HG03565 (cell line): ENCODE measurements around the gene FOXK2.
"Not testable (repeated sequence)": the region's sequence is repeated elsewhere in the genome, so short reads cannot be mapped to it uniquely, and the experiment has no call there.

Experiments used
- ATAC-seq: cut with Tn5 transposase; IDR thresholded peaks from one replicate; pipeline ENCODE4 v1.9.1; 2021; ENCODE audit warnings: mild to moderate bottlenecking, moderate library complexity; ENCODE audit not compliant: unreplicated experiment

Gene FOXK2

GRCh38 chr17:82528484-82529265 is 9.1 kb downstream of the FOXK2 start:
- ATAC-seq = no peak

GRCh38 chr17:82529914-82530300 is 10.4 kb downstream of the FOXK2 start:
- ATAC-seq = no peak

DNA sequence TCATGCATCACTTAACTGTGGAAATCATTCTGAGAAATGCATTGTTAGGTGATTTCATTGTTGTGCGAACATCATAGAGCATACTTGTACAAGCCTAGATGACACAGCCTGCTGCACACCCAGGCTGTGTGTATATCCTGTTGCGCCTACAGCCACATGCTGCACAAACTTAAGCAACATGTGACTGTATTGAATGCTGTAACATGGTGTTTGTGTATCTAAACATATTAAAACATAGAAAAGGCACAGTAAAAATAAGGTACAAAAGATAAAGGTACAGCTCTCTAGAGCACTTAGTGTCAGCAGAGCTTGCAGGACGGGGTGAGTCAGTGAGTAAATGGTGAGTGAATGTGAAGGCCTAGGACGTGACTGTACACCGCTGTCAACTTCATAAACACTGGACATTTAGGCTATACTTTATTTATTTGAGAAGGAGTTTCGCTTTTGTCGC is 11.9 kb downstream of the FOXK2 start:
- ATAC-seq = no peak

DNA sequence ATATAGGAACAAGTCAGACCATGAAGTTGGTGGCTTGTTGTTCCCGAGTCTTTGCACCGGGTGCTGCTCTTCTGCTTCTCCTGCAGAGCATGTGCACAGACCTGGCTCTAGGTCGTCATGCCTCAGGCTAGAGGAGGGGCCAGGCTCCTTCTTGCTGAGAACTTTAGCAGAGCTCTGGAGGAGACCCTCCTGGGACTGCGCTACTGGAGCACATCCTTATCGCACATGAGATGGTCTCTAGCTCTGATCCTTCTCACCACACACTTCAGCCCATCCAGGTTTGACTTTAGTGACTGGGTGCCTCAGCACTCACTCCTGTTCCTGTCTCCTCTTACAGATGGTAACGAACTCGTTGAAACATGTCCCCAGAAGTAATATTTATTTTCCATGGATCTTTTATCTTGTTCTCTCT is 14.9 kb downstream of the FOXK2 start:
- ATAC-seq = no peak

- no peak for ATAC-seq
Measured at GRCh38 chr17:82536512-82537201, 17.1 kb downstream of the FOXK2 start.

GRCh38 chr17:82537228-82537627 is 17.7 kb downstream of the FOXK2 start:
- ATAC-seq = not testable (repeated sequence)

DNA sequence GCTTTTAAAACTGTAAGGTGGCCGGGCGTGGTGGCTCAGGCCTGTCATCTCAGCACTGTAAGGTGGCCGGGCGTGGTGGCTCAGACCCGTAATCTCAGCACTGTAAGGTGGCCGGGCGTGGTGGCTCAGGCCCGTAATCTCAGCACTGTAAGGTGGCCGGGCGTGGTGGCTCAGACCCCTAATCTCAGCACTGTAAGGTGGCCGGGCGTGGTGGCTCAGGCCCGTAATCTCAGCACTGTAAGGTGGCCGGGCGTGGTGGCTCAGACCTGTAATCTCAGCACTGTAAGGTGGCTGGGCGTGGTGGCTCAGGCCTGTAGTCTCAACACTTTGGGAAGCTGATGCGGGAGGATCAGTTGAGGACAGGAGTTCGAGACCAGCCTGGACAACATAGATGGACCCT is 19.5 kb downstream of the FOXK2 start:
- ATAC-seq = not testable (repeated sequence)

GRCh38 chr17:82542439-82542838 is 22.9 kb downstream of the FOXK2 start:
- no peak for ATAC-seq

GRCh38 chr17:82544431-82545070 is 25.0 kb downstream of the FOXK2 start:
- no peak for ATAC-seq

GRCh38 chr17:82545071-82545462 is 25.5 kb downstream of the FOXK2 start:
- ATAC-seq = no peak

- no peak for ATAC-seq
Measured at GRCh38 chr17:82547981-82548380, 28.4 kb downstream of the FOXK2 start.

GRCh38 chr17:82548681-82549303 is 29.3 kb downstream of the FOXK2 start:
- ATAC-seq = no peak

DNA sequence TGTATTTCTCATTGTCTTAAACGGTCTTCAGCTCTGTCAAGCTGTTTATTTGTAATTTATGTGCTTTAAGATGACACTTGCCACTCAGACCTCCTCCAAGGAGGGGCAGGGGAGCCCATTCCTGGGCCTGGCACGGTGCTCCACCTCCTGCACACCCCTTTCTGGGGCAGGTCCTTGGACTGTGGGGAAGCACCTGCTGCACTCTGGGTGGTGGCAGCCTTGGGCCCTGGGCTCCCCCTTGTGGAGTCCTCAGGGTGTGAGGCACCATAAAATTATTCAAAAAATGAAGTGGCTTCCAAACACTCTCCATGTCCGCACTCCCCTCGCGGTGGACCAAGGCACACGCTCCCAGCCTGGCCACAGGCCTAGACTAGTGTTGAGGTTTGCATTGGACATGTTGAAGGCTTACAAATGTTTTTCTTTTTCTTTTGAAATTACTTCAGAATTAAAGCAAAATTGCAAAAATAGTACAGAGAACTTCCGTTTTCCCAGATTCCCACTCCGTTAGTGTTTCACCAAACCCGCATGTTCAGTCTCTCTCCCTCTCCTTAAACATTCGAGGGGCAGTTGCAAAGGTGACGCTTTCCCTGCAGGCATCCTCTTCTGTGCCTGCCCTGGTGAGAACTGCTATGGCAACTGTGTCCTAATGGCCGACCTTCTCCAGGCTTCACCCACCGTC is 32.4 kb downstream of the FOXK2 start:
- ATAC-seq = no peak

- ATAC-seq = no peak
Measured at GRCh38 chr17:82552580-82552979, 33.0 kb downstream of the FOXK2 start.

GRCh38 chr17:82553210-82553930 is 33.8 kb downstream of the FOXK2 start:
- no peak for ATAC-seq

- not testable (repeated sequence) for ATAC-seq
Measured at GRCh38 chr17:82557510-82557909, 38.0 kb downstream of the FOXK2 start.

GRCh38 chr17:82559566-82560251 is 40.2 kb downstream of the FOXK2 start:
- ATAC-seq = no peak

DNA sequence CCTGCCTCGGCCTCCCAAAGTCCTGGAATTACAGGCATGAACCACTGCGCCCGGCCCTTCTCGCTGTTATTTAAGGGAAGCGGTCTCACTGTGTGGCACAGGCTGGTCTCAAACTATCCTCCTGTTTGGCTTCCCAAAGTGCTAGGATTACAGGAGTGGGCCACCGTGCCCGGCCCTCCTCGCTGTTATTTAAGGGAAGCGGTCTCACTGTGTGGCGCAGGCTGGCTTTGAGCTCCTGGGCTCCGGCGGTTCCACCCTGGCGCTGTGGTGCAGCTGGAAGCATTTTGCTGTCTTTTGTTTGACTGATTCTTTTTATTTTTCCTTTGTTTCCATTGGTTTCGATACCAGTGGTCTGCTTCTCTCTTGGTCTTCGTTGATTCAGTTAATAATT is 40.7 kb downstream of the FOXK2 start:
- ATAC-seq = no peak

DNA sequence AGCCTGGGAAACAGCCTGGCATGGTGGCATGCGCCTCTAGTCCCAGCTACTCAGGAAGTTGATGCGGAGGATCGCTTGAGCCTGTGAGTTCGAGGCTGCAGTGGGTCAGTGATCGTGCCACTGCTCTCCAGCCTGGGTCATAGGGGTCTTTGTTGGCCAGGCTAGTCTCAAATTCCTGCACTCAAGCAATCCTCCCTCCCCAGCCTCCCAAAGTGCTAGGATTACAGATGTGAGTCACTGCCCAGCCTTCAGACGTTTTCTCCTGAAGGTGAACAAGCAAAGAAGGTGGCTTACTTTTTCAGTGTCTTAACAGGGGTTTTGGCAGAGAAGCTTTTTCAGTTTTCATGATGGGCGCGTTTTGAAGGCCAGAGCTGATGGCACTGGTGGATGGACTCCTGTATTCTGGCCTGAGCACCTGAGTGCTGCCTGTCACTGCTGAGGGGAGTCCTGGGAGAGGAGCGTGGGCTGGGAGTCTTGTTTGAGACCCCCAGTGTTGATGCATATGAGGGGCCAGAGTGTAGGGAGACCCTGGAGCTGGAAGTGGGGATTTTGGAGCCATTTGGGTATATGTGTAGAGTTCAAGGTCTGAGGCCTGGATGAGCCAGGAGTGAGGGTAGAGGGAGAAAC is 41.4 kb downstream of the FOXK2 start:
- no peak for ATAC-seq
